Measurements from ENCODE around the gene IDH3B. TPM values are rescaled to one million over a fixed set of nuclear protein-coding genes. Genes with fewer than 3 reads are reported as not detected.

The IDH3B gene
- total RNA-seq, 1 experiment from 2014 or later: 146 TPM

GRCh38 chr20:2694519-2694918 lies 30.5 kb upstream of the IDH3B start:
- Histone ChIP-seq H3K36me3 (ENCODE audit: insufficient read depth, low read length, poor library complexity, severe bottlenecking) (no peaks in the 10 kb centered on the region), H3K27ac (ENCODE audit: low read depth, low read length, poor library complexity, severe bottlenecking) (no peak overlapping the region), H3K9me3 (ENCODE audit: low read depth, low read length, poor library complexity, severe bottlenecking) (no peaks in the 10 kb centered on the region), H3K4me1 (ENCODE audit: insufficient read depth, low read length, poor library complexity, severe bottlenecking) (peaks cover 7% of the 10 kb centered on the region), H3K4me3 (ENCODE audit: low read depth, low read length, poor library complexity, severe bottlenecking) (no peak overlapping the region), H3K27me3 (replicated peaks; ENCODE audit: insufficient read depth, low read depth, low read length, poor library complexity) (peaks cover 43% of the 10 kb centered on the region)
- TF ChIP-seq CTCF (conservative IDR thresholded peaks at IDR 0.05; ENCODE audit: low read depth, low read length): no peak
- no peak for TF ChIP-seq EZH2 (IDR thresholded peaks at IDR 0.05; ENCODE audit: borderline replicate concordance, low read depth, low read length, poor library complexity, severe bottlenecking)
- BruUV-seq (replicated peaks): no TSS peak
- ChIA-PET POLR2A (ENCODE audit: low non-redundant PET) (no interaction called here), CTCF (interaction anchor here (0.6 to 0.7 kb wide), 2 partner anchors 12 to 169 kb away, joined by 3 to 5 read pairs; no protein-coding TSS in a partner anchor)
- intact Hi-C loops (cut with micrococcal nuclease; ENCODE audit: unreplicated experiment): no loop called here
- DNase-seq (ENCODE audit: low spot score): no peak

DNA sequence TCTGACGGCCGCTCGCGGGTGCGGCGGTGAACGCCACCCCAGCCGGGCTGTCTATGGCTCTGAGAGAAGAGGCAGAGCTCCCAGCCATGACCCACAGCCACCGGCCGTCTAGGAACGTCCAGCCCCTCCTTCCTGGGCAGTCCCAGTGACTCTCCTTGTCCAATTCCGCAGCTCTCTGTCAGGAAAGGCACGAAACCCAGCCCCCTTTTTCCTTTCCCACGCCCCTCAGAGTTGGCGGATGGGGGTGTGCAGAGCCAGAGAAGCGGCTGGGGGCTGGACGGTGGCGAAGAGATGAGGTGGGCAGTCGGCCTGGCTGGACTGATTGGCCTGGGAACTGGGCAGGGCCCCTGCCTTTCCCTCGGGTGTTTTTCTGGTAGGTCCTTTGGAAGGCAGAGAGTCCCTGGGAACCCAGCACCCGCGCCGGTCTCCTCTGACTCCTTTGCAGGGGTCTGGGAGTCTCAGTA lies 30.0 kb upstream of the IDH3B start:
- H3K36me3 ChIP-seq (ENCODE audit: insufficient read depth, low read length, poor library complexity, severe bottlenecking): no peaks in the 10 kb centered on the region
- intact Hi-C loops (cut with micrococcal nuclease; ENCODE audit: unreplicated experiment): no loop called here
- H3K27me3 ChIP-seq (replicated peaks; ENCODE audit: insufficient read depth, low read depth, low read length, poor library complexity): peaks cover 43% of the 10 kb centered on the region
- no peak overlapping the region for H3K27ac ChIP-seq (ENCODE audit: low read depth, low read length, poor library complexity, severe bottlenecking)
- ChIA-PET POLR2A (ENCODE audit: low non-redundant PET) (no interaction called here), CTCF (no interaction called here)
- BruUV-seq (replicated peaks): no TSS peak
- H3K4me1 ChIP-seq (ENCODE audit: insufficient read depth, low read length, poor library complexity, severe bottlenecking): peaks cover 7% of the 10 kb centered on the region
- no peak for TF ChIP-seq CTCF (conservative IDR thresholded peaks at IDR 0.05; ENCODE audit: low read depth, low read length)
- peak; percentile 39 for TF ChIP-seq EZH2 (IDR thresholded peaks at IDR 0.05; ENCODE audit: borderline replicate concordance, low read depth, low read length, poor library complexity, severe bottlenecking)
- DNase-seq (ENCODE audit: low spot score): no peak
- no peak overlapping the region for H3K4me3 ChIP-seq (ENCODE audit: low read depth, low read length, poor library complexity, severe bottlenecking)
- H3K9me3 ChIP-seq (ENCODE audit: low read depth, low read length, poor library complexity, severe bottlenecking): no peaks in the 10 kb centered on the region

DNA sequence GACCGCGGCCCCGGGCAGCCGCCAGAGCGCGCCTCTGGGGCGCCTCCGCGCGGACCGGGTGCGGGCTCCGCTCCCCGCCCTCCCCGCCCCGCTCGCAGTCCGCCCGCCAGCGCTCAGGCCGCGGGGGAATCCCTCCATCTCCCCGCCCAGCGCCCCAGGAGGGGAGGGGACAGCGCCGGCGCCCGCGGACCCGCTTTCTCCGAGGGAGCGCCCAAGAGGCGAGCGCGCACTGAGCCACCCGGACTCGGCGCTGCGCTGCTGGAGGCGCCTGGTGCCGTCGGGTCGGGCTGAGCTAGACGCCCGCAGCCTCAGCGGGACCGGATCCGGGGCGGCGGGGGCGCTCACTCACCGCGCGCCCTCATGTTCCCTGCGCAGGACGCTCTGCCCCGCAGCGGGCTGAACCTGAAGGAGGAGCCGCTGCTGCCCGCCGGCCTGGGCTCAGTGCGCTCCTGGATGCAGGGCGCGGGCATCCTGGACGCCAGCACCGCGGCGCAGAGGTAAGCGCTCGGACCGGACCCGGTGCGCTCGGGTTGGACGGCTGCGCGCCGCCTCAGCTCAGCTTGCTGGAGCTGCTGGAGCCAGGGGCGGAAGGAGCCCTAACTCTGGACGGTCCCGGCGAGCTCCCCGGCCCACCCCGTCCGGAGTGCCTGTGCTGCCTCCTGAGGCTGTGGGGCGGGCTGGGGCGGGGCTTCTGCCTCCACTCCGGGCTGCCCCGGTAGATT lies 29.4 kb upstream of the IDH3B start:
- peaks cover 43% of the 10 kb centered on the region for H3K27me3 ChIP-seq (replicated peaks; ENCODE audit: insufficient read depth, low read depth, low read length, poor library complexity)
- DNase-seq (ENCODE audit: low spot score): peak; percentile 36
- H3K4me3 ChIP-seq (ENCODE audit: low read depth, low read length, poor library complexity, severe bottlenecking): peak overlapping the region; percentile 32
- intact Hi-C loops (cut with micrococcal nuclease; ENCODE audit: unreplicated experiment): no loop called here
- H3K4me1 ChIP-seq (ENCODE audit: insufficient read depth, low read length, poor library complexity, severe bottlenecking): peaks cover 7% of the 10 kb centered on the region
- CTCF ChIA-PET: interaction anchor here (0.6 kb wide), 1 partner anchor 184 kb away, joined by 5 read pairs; no protein-coding TSS in a partner anchor
- POLR2A ChIA-PET (ENCODE audit: low non-redundant PET): no interaction called here
- H3K27ac ChIP-seq (ENCODE audit: low read depth, low read length, poor library complexity, severe bottlenecking): no peak overlapping the region
- no peak for TF ChIP-seq CTCF (conservative IDR thresholded peaks at IDR 0.05; ENCODE audit: low read depth, low read length)
- TF ChIP-seq EZH2 (IDR thresholded peaks at IDR 0.05; ENCODE audit: borderline replicate concordance, low read depth, low read length, poor library complexity, severe bottlenecking): no peak
- BruUV-seq (replicated peaks): no TSS peak
- no peaks in the 10 kb centered on the region for H3K36me3 ChIP-seq (ENCODE audit: insufficient read depth, low read length, poor library complexity, severe bottlenecking)
- H3K9me3 ChIP-seq (ENCODE audit: low read depth, low read length, poor library complexity, severe bottlenecking): no peaks in the 10 kb centered on the region

Measured in A673 (cell line).